Sigmoid colon (tissue), 7 donors: ENCODE measurements around the gene CAMSAP2. TPM values are rescaled to one million over a fixed set of nuclear protein-coding genes. Genes with fewer than 3 reads are reported as not detected.

Experiments
- DNase-seq: peaks from one replicate; pipeline ENCODE4 v3.0.0-alpha.2; 2019
- H3K27ac ChIP-seq, 4 donors: fragments of 200-600 bp; sonication (generic); one replicate each; pipeline ENCODE4 v1.5.1; 2016 to 2019; ENCODE audit warnings: mild to moderate bottlenecking in 1 of 4
- H3K27me3 ChIP-seq, 3 donors: fragments of 200-600 bp; sonication (generic); one replicate each; pipeline ENCODE4 v1.5.1; 2019; ENCODE audit warnings: mild to moderate bottlenecking in 1 of 3
- H3K36me3 ChIP-seq, 4 donors: fragments of 200-600 bp; sonication (generic); one replicate each; pipeline ENCODE4 v1.5.1; 2016 to 2019
- H3K4me1 ChIP-seq, 4 donors: fragments of 200-600 bp; sonication (generic); one replicate each; pipeline ENCODE4 v1.5.1; 2017 to 2019
- H3K4me3 ChIP-seq, 4 donors: fragments of 200-600 bp; sonication (generic); one replicate each; pipeline ENCODE4 v1.5.1; 2017 to 2019; ENCODE audit warnings: mild to moderate bottlenecking in 2 of 4, moderate library complexity in 1 of 4
- H3K9me3 ChIP-seq, 4 donors: fragments of 200-600 bp in 3 of 4; sonication (generic) in 3 of 4; one replicate each; pipeline versions ENCODE4 v1.5.1 to v1.6.1; 2013 to 2019
- EP300 ChIP-seq, 4 donors: sonication (generic); formaldehyde crosslinking; IDR thresholded peaks; one replicate each; pipeline ENCODE4 v1.6.1; 2017; ENCODE audit warnings: antibody characterized with exemption in 4 of 4
- POLR2A ChIP-seq, 2 donors: fragments of 450-650 bp; IDR thresholded peaks; one replicate each; pipeline ENCODE4 v1.6.1; 2016; ENCODE audit warnings: antibody characterized with exemption in 2 of 2, mild to moderate bottlenecking in 2 of 2, moderate library complexity in 2 of 2
- POLR2AphosphoS5 ChIP-seq, 4 donors: sonication (generic); formaldehyde crosslinking; IDR thresholded peaks; one replicate each; pipeline ENCODE4 v1.6.1; 2017; ENCODE audit warnings: antibody characterized with exemption in 4 of 4
- WGBS, 2 donors: extraction: QIAGEN DNeasy Blood & Tissue Kit; methylation state at CpG; one replicate each; pipeline ENCODE4 v1.1.7; 2013; 5-methylcytosine and 5-hydroxymethylcytosine counted together
- intact Hi-C: fragments of 100-400 bp; cut with DNase I; formaldehyde crosslinking; loops from one replicate; pipeline ENCODE4 v1.15.1; 2023
- polyA plus RNA-seq, 3 donors: library from polyadenylated mRNA; stranded (reverse); fragments of 200-250 nt; gene quantifications; one replicate each; pipeline ENCODE4 v1.2.3, GENCODE V29; 2013
- total RNA-seq, 4 donors: library from RNA; depleted of rRNA; stranded (reverse); fragments of >200 nt; gene quantifications; one replicate each; pipeline ENCODE4 v1.1.0, GENCODE V29; 2016
- TF ChIP-seq, protein P1 (sequence below), 4 experiments: fragments of 450-650 bp in 3 of 4; fragments of 200-600 bp in 1 of 4; IDR thresholded peaks; one replicate each; pipeline ENCODE4 v1.5.1; 2016 to 2019; ENCODE audit warnings: antibody characterized with exemption in 4 of 4, mild to moderate bottlenecking in 3 of 4, moderate library complexity in 2 of 4
- donor health status: healthy with polysubstance abuse.
- donor health status: Bipolar disorder and iron deficiency.
- donor health status: healthy.

The CAMSAP2 gene
- total and polyA plus RNA-seq, 7 donors, result 1.2 to 40.7 (median 31.8) TPM

DNA sequence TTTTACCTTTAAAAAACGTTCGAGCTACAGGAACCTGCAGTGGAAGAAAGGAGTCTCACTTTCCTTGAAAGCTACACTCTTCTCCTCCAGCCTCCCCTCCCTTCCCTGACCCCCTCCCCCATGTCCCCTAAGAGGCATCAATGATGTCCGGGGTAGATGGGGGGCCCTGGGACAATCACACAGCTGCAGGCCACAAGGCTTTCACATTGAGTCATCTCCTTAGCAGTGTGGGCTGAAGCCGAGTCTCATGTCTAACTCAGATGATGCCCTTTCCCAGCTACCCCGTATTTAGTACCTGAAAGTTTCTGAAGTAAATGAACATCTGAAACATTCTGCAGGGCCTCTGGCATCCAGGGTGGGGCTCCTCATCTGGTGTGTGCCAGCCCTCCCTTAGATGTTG, 127.8 kb downstream of the CAMSAP2 start:
- intact Hi-C loops, result no loop called here
- Histone ChIP-seq H3K4me1 (no peaks in the 10 kb centered on the region), H3K9me3 (no peaks in the 10 kb centered on the region), H3K36me3 (peaks cover 3 to 16% (median 7%) of the 10 kb centered on the region in 4 donors), H3K4me3 (no peak overlapping the region), H3K27me3 (peaks cover 0 to 24% (median 15%) of the 10 kb centered on the region in 3 donors), H3K27ac (no peak overlapping the region)
- DNase-seq, result no peak
- 53 to 64% methylated on average over 5 of the region's 5 CpGs for WGBS, 2 donors
- TF ChIP-seq POLR2AphosphoS5 (IDR thresholded peaks at IDR 0.05) (no peak), POLR2A (IDR thresholded peaks at IDR 0.05) (no peak), EP300 (IDR thresholded peaks at IDR 0.05) (no peak)
- TF ChIP-seq, protein P1, sequence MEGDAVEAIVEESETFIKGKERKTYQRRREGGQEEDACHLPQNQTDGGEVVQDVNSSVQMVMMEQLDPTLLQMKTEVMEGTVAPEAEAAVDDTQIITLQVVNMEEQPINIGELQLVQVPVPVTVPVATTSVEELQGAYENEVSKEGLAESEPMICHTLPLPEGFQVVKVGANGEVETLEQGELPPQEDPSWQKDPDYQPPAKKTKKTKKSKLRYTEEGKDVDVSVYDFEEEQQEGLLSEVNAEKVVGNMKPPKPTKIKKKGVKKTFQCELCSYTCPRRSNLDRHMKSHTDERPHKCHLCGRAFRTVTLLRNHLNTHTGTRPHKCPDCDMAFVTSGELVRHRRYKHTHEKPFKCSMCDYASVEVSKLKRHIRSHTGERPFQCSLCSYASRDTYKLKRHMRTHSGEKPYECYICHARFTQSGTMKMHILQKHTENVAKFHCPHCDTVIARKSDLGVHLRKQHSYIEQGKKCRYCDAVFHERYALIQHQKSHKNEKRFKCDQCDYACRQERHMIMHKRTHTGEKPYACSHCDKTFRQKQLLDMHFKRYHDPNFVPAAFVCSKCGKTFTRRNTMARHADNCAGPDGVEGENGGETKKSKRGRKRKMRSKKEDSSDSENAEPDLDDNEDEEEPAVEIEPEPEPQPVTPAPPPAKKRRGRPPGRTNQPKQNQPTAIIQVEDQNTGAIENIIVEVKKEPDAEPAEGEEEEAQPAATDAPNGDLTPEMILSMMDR (IDR thresholded peaks at IDR 0.05), result no peak

DNA sequence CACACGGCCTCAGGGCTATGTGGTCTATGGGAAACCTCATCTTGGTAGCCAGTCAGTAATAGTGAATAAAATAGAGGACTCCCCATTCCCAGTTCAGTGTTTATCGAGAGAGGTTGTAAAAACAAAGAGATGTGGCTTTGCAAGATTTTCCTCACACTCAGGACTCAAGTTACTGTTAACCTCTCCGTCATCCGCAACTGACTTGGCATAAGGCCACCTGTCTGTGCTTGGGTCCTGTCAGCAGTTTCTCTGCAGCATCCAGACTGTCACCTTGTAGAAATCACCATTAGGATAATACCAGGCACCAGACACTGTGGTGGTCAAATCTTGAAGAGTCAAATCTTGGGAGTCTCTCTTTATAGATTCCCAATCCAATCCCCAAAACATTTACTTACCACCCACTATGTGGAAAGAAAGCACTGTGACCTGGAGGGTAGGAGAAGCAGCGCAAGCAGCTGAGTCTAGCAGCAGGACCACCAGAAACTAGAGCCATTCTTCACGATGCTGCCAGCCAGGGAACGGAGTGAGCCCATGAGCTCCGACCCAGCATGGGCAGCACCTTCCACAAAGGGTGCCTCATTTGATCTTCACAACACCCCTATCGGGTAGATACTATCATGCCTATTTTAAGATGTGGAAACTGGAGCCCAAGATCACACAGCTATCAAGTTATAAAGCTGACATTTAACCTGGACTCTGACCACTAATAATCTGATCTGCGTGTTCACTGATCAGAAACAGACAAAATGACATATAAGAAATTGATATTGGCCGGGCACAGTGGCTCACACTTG, 128.5 kb downstream of the CAMSAP2 start:
- intact Hi-C loops, result no loop called here
- Histone ChIP-seq H3K36me3 (peaks cover 3 to 16% (median 7%) of the 10 kb centered on the region in 4 donors), H3K4me1 (no peaks in the 10 kb centered on the region), H3K4me3 (no peak overlapping the region), H3K27ac (no peak overlapping the region), H3K9me3 (no peaks in the 10 kb centered on the region), H3K27me3 (peaks cover under 1 to 31% (median 22%) of the 10 kb centered on the region in 3 donors)
- WGBS, 2 donors, result 61 to 63% methylated on average over 11 of the region's 11 CpGs
- DNase-seq, result no peak
- TF ChIP-seq POLR2AphosphoS5 (IDR thresholded peaks at IDR 0.05) (no peak), EP300 (IDR thresholded peaks at IDR 0.05) (no peak), POLR2A (IDR thresholded peaks at IDR 0.05) (no peak)
- TF ChIP-seq, protein P1 (IDR thresholded peaks at IDR 0.05), result no peak

DNA sequence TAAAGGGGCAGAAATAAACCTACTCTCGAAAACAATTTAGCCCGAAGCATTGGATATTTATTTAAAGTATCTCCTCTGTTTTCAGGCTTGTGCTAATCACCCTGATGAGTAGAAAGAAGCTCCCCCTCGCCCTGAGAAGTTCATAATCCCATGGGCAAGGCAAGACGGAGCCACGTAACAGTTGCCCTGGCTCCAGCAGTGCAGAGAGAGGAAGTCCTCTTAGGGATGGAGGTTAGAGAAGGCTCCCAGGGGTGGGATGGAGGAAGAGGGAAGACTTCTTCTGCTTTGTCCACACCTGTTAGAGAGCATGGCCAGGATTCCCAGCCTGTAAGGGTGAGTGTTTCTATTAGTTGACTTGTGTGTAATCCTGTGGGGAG, 130.7 kb downstream of the CAMSAP2 start:
- Histone ChIP-seq H3K27me3 (peaks cover 19 to 52% (median 44%) of the 10 kb centered on the region in 3 donors), H3K4me3 (no peak overlapping the region), H3K36me3 (no peaks in the 10 kb centered on the region), H3K9me3 (no peaks in the 10 kb centered on the region), H3K4me1 (peaks cover 0 to 15% (median 13%) of the 10 kb centered on the region in 4 donors), H3K27ac (no peak overlapping the region)
- intact Hi-C loops, result no loop called here
- DNase-seq, result peak; percentile 28
- TF ChIP-seq POLR2AphosphoS5 (IDR thresholded peaks at IDR 0.05) (no peak), POLR2A (IDR thresholded peaks at IDR 0.05) (no peak), EP300 (IDR thresholded peaks at IDR 0.05) (no peak)
- TF ChIP-seq, protein P1 (IDR thresholded peaks at IDR 0.05), result no peak
- WGBS, 2 donors, result 85% methylated on average over 5 of the region's 5 CpGs

DNA sequence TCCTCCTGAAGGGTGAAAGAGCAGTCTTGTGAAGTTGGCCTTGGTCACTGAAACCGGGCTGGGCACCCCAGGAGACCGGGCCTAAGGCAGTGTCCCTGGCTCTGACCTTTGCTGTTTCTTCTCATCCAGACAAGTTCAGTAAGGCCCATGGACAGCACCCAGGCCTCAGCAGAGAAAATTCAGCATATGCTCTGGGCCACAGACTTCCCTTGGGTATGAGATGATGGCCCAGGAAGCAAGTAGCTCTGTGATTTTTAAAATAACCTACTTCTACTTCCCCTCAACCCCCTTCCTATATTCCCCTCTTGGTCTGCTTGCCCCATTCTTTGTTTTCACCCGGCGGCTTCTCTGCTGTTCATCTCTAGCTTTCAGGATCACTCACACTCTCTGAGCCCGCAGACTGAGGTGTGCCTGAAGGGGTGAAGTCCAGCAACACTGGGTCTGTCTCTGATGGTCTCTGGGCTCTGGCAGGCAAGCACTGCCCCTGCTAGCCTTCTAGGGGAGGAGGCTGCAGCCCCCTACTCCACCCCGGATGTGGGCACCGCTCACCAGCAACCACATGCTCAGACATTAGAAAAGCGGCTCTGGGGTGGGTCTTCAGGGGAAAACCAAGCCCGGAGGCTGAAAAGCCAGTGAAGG, 131.2 kb downstream of the CAMSAP2 start:
- peaks cover 0 to 15% (median 13%) of the 10 kb centered on the region in 4 donors for H3K4me1 ChIP-seq
- TF ChIP-seq POLR2AphosphoS5 (IDR thresholded peaks at IDR 0.05), result no peak
- TF ChIP-seq, protein P1 (IDR thresholded peaks at IDR 0.05), result no peak
- no peak for TF ChIP-seq POLR2A (IDR thresholded peaks at IDR 0.05)
- TF ChIP-seq EP300 (IDR thresholded peaks at IDR 0.05), result no peak
- peak; percentile 46 for DNase-seq
- no peaks in the 10 kb centered on the region for H3K36me3 ChIP-seq
- intact Hi-C loops, result no loop called here
- no peak overlapping the region for H3K4me3 ChIP-seq
- H3K9me3 ChIP-seq, result no peaks in the 10 kb centered on the region
- H3K27ac ChIP-seq, result no peak overlapping the region
- H3K27me3 ChIP-seq, result peaks cover 19 to 57% (median 49%) of the 10 kb centered on the region in 3 donors
- 77 to 81% methylated on average over 9 of the region's 9 CpGs for WGBS, 2 donors
